GM12872 (cell line): Measurements from ENCODE around the gene ACSL4.

ENCODE experiments used
- CTCF ChIP-seq: IDR thresholded peaks from 3 replicates; pipeline ENCODE4 v1.5.1; 2011; ENCODE audit warnings: low read depth, mild to moderate bottlenecking, low read length, moderate library complexity; ENCODE audit not compliant: insufficient read depth

The ACSL4 gene

GRCh38 chrX:109707720-109708119, 25.3 kb downstream of the ACSL4 start:
- TF ChIP-seq CTCF = no peak

GRCh38 chrX:109707319-109707718, 25.7 kb downstream of the ACSL4 start:
- no peak for TF ChIP-seq CTCF

- no peak for TF ChIP-seq CTCF
These were observed 28.5 kb downstream of the ACSL4 start for GRCh38 chrX:109704563-109704962.

- no peak for TF ChIP-seq CTCF
These were observed 35.2 kb downstream of the ACSL4 start for GRCh38 chrX:109697855-109698254.

GRCh38 chrX:109696146-109696740, 36.8 kb downstream of the ACSL4 start:
- no peak for TF ChIP-seq CTCF

- no peak for TF ChIP-seq CTCF
These were observed 37.4 kb downstream of the ACSL4 start for GRCh38 chrX:109695637-109696036.

GRCh38 chrX:109691752-109692151, 41.3 kb downstream of the ACSL4 start:
- TF ChIP-seq CTCF = no peak
